Pancreas (tissue), 10 donors: Measurements from ENCODE around the gene ESPN. TPM values are rescaled to one million over a fixed set of nuclear protein-coding genes. Genes with fewer than 3 reads are reported as not detected.

ENCODE experiments used
- ATAC-seq, 4 donors: fragments of 200-7000 bp; cut with Tn5 transposase; one replicate each; pipeline versions ENCODE4 v1.8.0 to v1.9.1; 2020; ENCODE audit warnings: mild to moderate bottlenecking in 4 of 4, moderate library complexity in 4 of 4
- DNase-seq, 6 donors: peaks; one replicate each; pipeline ENCODE4 v3.0.0-alpha.2; 2020
- FAIRE-seq: peaks from 2 replicates; lab custom pipeline; 2012; peaks lifted over from hg19 to GRCh38; lab: Jason Lieb, UNC
- H3K27ac ChIP-seq, 4 donors: fragments of 200-600 bp; sonication (generic); 1 replicate in 3 of 4; 2 replicates in 1 of 4; pipeline versions ENCODE4 v1.5.0 to v1.8.0; 2020
- H3K27me3 ChIP-seq, 4 donors: fragments of 200-600 bp; one replicate each; pipeline ENCODE4 v1.8.0; 2021
- H3K36me3 ChIP-seq, 3 donors: fragments of 200-600 bp; sonication (generic) in 1 of 3; one replicate each; pipeline versions ENCODE4 v1.5.0 to v1.8.0; 2020 to 2021
- H3K4me1 ChIP-seq, 3 donors: fragments of 200-600 bp; one replicate each; pipeline ENCODE4 v1.8.0; 2021
- H3K4me3 ChIP-seq, 4 donors: fragments of 200-600 bp; sonication (generic) in 2 of 4; one replicate each; pipeline versions ENCODE4 v1.5.0 to v1.8.0; 2020 to 2021
- H3K9me3 ChIP-seq, 4 donors: fragments of 200-600 bp; one replicate each; pipeline ENCODE4 v1.8.0; 2021
- CTCF ChIP-seq, 4 donors: fragments of 200-600 bp; sonication (generic) in 3 of 4; IDR thresholded peaks; one replicate each; pipeline versions ENCODE4 v1.5.0 to v1.8.0; 2021; ENCODE audit warnings: antibody characterized with exemption in 4 of 4
- WGBS, 2 donors: extraction: QIAGEN DNeasy Blood & Tissue Kit; methylation state at CpG; one replicate each; pipeline ENCODE4 v1.1.7; 2013; 5-methylcytosine and 5-hydroxymethylcytosine counted together
- intact Hi-C, 3 donors: fragments of 100-400 bp; cut with DNase I; formaldehyde crosslinking; loops; one replicate each; pipeline versions ENCODE4 v1.11.1 to v1.14.2; 2022
- polyA plus RNA-seq, 2 donors: library from polyadenylated mRNA; stranded (reverse); fragments of 200-250 nt; gene quantifications; one replicate each; pipeline ENCODE4 v1.2.3, GENCODE V29; 2013
- total RNA-seq, 6 donors: library from RNA; stranded (reverse); fragmentation: NEBNext Ultra II Directional in 4 of 6; extraction: Animal tissue kit (Norgen Biotek cat#: 25700) in 4 of 6; gene quantifications; one replicate each; pipeline versions ENCODE4 v1.2.1 to v1.2.4, GENCODE V29; 2021 to 2023
- donor health status: healthy with polysubstance abuse.
- donor health status: DM: no; HTN: no; CAD: no; lungs with moderate emphysema.
- donor health status: DM: no; HTN: no; CAD: no.
- donor health status: control.
- donor health status: control.
- donor health status: Bipolar disorder and iron deficiency.
- donor health status: DM: yes; HTN: yes; CAD: no.
- donor health status: DM: no; HTN: no; CAD: no.
- donor health status: DM: no; HTN: no; CAD: no.
- donor health status: DM: yes; HTN: yes; CAD: no.

ESPN gene
- total and polyA plus RNA-seq, 8 donors = 0.28 to 2.5 (median 0.68) TPM

GRCh38 chr1:6483761-6484117 is 59.2 kb downstream of the ESPN start:
- H3K36me3 ChIP-seq = no peaks in the 10 kb centered on the region
- no peak for ATAC-seq
- intact Hi-C loops = loop anchor here in 1 of 3 donors (10.0 kb wide), 1 partner anchor 161 kb away; no protein-coding TSS in a partner anchor

DNA sequence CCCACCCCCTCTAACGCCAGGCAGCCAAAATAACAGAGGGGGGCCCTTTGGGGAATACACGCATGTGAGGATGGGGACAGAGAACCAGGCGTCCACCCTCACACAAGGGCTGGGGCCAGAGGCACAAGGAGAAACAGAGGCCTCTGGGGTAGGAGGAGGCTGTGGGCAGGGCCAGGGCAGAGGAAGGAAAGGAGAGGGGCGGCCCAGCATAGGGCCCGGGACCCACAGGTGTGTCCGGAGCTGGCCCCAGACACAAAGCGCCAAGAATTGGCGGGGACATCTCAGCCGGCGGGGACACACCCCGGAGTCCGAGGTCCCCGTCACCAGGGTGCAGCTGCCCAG is 60.2 kb downstream of the ESPN start:
- no peaks in the 10 kb centered on the region for H3K36me3 ChIP-seq
- intact Hi-C loops = loop anchor here in 2 of 3 donors (5.0 to 10.0 kb wide), 2 partner anchors 158 to 160 kb away; no protein-coding TSS in a partner anchor
- FAIRE-seq (no peak), DNase-seq (no peak), ATAC-seq (no peak)
- H3K4me3 ChIP-seq = peak overlapping the region in 1 of 4 donors; percentile 42
- no peak for TF ChIP-seq CTCF (IDR thresholded peaks at IDR 0.05)
- H3K27ac ChIP-seq = no peak overlapping the region
- H3K4me1 ChIP-seq = no peaks in the 10 kb centered on the region
- WGBS, 2 donors = 43 to 47% methylated on average over 12 to 13 of the region's 13 CpGs
- H3K27me3 ChIP-seq = no peaks in the 10 kb centered on the region
- H3K9me3 ChIP-seq = no peaks in the 10 kb centered on the region

More at GRCh38 chr1:6483761-6484117, 59.2 kb downstream of the ESPN start:
- DNase-seq (peak in 2 of 6 donors; percentile 13 to 45), FAIRE-seq (no peak)
- H3K4me3 ChIP-seq = no peak overlapping the region
- 88 to 91% methylated on average over 7 of the region's 7 CpGs for WGBS, 2 donors
- no peaks in the 10 kb centered on the region for H3K4me1 ChIP-seq
- no peak for TF ChIP-seq CTCF (IDR thresholded peaks at IDR 0.05)
- no peak overlapping the region for H3K27ac ChIP-seq
- H3K27me3 ChIP-seq = no peaks in the 10 kb centered on the region
- no peaks in the 10 kb centered on the region for H3K9me3 ChIP-seq

- WGBS, 2 donors = 4 to 5% methylated on average over 58 to 80 of the region's 80 CpGs
- DNase-seq (peak in 2 of 6 donors; percentile 33 to 75), FAIRE-seq (no peak), ATAC-seq (no peak)
- intact Hi-C loops = loop anchor here in 2 of 3 donors (5.0 to 10.0 kb wide), 2 partner anchors 157 to 159 kb away; no protein-coding TSS in a partner anchor
- Histone ChIP-seq H3K27me3 (no peaks in the 10 kb centered on the region), H3K4me1 (no peaks in the 10 kb centered on the region), H3K36me3 (no peaks in the 10 kb centered on the region), H3K9me3 (no peaks in the 10 kb centered on the region), H3K27ac (no peak overlapping the region), H3K4me3 (peak overlapping the region in 1 of 4 donors; percentile 42)
- TF ChIP-seq CTCF (IDR thresholded peaks at IDR 0.05) = no peak
Observed at GRCh38 chr1:6485168-6486101, 60.9 kb downstream of the ESPN start.

- 3% methylated on average over 15 of the region's 15 CpGs for WGBS, 2 donors
- no peaks in the 10 kb centered on the region for H3K27me3 ChIP-seq
- peak; percentile 79 to 89 (median 88) for TF ChIP-seq CTCF (IDR thresholded peaks at IDR 0.05)
- H3K36me3 ChIP-seq = no peaks in the 10 kb centered on the region
- DNase-seq (peak; percentile 74 to 94 (median 87)), FAIRE-seq (no peak), ATAC-seq (peak; percentile 45 to 75 (median 68))
- no peaks in the 10 kb centered on the region for H3K9me3 ChIP-seq
- H3K4me3 ChIP-seq = no peak overlapping the region
- intact Hi-C loops = loop anchor here in 2 of 3 donors (5.0 to 10.0 kb wide), 2 partner anchors 156 to 158 kb away; no protein-coding TSS in a partner anchor
- no peak overlapping the region for H3K27ac ChIP-seq
- H3K4me1 ChIP-seq = no peaks in the 10 kb centered on the region
Observed at GRCh38 chr1:6486433-6487011, 61.9 kb downstream of the ESPN start.
